Activated CD4-positive, alpha-beta memory T cell treated with anti-CD3 and anti-CD28 coated beads for 36 hours (primary cell): ENCODE data around the gene DENND1A. TPM values are rescaled to one million over a fixed set of nuclear protein-coding genes. Genes with fewer than 3 reads are reported as not detected.

Source experiments
- CTCF ChIA-PET: fragments of 350-600 bp; sonication (Branson Sonifier 250); formaldehyde crosslinking; loops from one replicate; lab custom pipeline; 2021; ENCODE audit warnings: antibody characterized with exemption, inconsistent platforms; lab: Charles Lee
- POLR2A ChIA-PET: fragments of 350-600 bp; sonication (Branson Sonifier 250); formaldehyde crosslinking; loops from one replicate; lab custom pipeline; 2021; ENCODE audit warnings: antibody characterized with exemption; lab: Charles Lee
- DNase-seq: peaks from one replicate; pipeline ENCODE4 v3.0.0-alpha.2; 2020
- H3K27ac Mint-ChIP-seq: one replicate; pipeline ENCODE4 v1.8.0; 2021; ENCODE audit warnings: mixed read lengths
- H3K27me3 Mint-ChIP-seq: one replicate; pipeline ENCODE4 v1.8.0; 2021; ENCODE audit warnings: mixed read lengths
- H3K36me3 Mint-ChIP-seq: one replicate; pipeline ENCODE4 v1.8.0; 2021; ENCODE audit warnings: mixed read lengths
- H3K4me1 Mint-ChIP-seq: one replicate; pipeline ENCODE4 v1.8.0; 2021; ENCODE audit warnings: low read depth, mixed read lengths
- H3K4me3 Mint-ChIP-seq: one replicate; pipeline ENCODE4 v1.8.0; 2021; ENCODE audit warnings: mild to moderate bottlenecking, mixed read lengths
- H3K9me3 Mint-ChIP-seq: one replicate; pipeline ENCODE4 v1.8.0; 2021; ENCODE audit warnings: mixed read lengths
- intact Hi-C: fragments of 100-400 bp; cut with micrococcal nuclease; formaldehyde crosslinking; loops from one replicate; pipeline ENCODE4 v1.15.1; 2023
- total RNA-seq, 2 experiments: library from RNA; stranded (reverse); gene quantifications; one replicate each; pipeline ENCODE4 v1.2.3, GENCODE V29; 2021

DENND1A gene
- total RNA-seq, 2 experiments from 2014 or later: 17.3 to 18.0 TPM

- Mint-ChIP-seq H3K27ac (no peak overlapping the region), H3K9me3 (no peaks in the 10 kb centered on the region), H3K36me3 (no peaks in the 10 kb centered on the region), H3K27me3 (no peaks in the 10 kb centered on the region), H3K4me3 (no peak overlapping the region), H3K4me1 (no peaks in the 10 kb centered on the region)
- no peak for DNase-seq
- intact Hi-C loops: no loop called here
- CTCF ChIA-PET: no interaction called here
- POLR2A ChIA-PET: no interaction called here
Measured at GRCh38 chr9:123522251-123522650, 407.7 kb downstream of the DENND1A start.

DNA sequence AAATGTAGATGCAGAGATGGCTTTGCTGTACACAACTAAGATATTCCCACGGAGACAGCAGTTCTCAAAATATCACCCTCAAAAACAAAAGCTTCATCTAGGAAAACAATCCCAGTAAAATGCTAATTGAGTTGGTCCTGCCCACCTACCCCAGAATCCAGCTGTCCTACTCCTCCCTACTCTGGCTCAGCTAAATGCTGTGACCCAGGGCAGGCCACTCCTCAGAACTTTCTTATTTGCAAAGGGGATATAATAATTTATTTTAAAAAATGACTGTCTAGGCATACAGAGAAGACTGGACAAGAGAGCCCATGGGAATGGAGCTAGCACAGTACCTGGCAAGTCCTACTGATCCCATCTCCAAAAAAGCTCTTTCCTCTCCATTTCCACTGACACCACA, 411.6 kb downstream of the DENND1A start:
- no peaks in the 10 kb centered on the region for H3K4me1 Mint-ChIP-seq
- CTCF ChIA-PET: no interaction called here
- no peak overlapping the region for H3K4me3 Mint-ChIP-seq
- POLR2A ChIA-PET: no interaction called here
- intact Hi-C loops: no loop called here
- no peak for DNase-seq
- H3K9me3 Mint-ChIP-seq: no peaks in the 10 kb centered on the region
- no peaks in the 10 kb centered on the region for H3K27me3 Mint-ChIP-seq
- no peaks in the 10 kb centered on the region for H3K36me3 Mint-ChIP-seq
- H3K27ac Mint-ChIP-seq: no peak overlapping the region

- Mint-ChIP-seq H3K4me3 (no peak overlapping the region), H3K9me3 (no peaks in the 10 kb centered on the region), H3K27me3 (no peaks in the 10 kb centered on the region), H3K36me3 (no peaks in the 10 kb centered on the region), H3K27ac (no peak overlapping the region), H3K4me1 (no peaks in the 10 kb centered on the region)
- CTCF ChIA-PET: no interaction called here
- DNase-seq: no peak
- intact Hi-C loops: no loop called here
- POLR2A ChIA-PET: no interaction called here
Measured at GRCh38 chr9:123517512-123517911, 412.4 kb downstream of the DENND1A start.

GRCh38 chr9:123514766-123515165, 415.2 kb downstream of the DENND1A start:
- Mint-ChIP-seq H3K27ac (no peak overlapping the region), H3K9me3 (no peaks in the 10 kb centered on the region), H3K27me3 (no peaks in the 10 kb centered on the region), H3K4me1 (no peaks in the 10 kb centered on the region), H3K36me3 (no peaks in the 10 kb centered on the region), H3K4me3 (no peak overlapping the region)
- POLR2A ChIA-PET: no interaction called here
- CTCF ChIA-PET: no interaction called here
- no peak for DNase-seq
- intact Hi-C loops: no loop called here

DNA sequence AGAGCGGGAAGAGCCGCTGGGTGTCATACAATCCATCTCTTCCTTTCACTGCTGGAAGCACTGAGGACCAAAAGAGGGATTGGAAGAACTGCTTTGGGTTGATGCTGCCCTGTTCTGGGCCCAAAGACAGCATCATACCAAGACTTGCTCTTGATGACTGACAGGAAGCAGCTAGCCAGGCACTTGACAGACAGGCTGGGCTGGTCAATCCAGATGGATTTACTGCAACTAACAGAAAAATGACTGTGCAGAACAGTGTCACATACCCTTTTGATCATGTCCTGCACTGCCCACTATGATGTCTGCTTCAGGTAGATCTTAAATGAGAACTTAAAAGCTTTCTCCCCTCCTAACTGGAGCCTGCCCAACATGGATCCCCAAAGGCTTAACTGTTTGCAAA, 416.4 kb downstream of the DENND1A start:
- H3K36me3 Mint-ChIP-seq: no peaks in the 10 kb centered on the region
- H3K27me3 Mint-ChIP-seq: no peaks in the 10 kb centered on the region
- no peaks in the 10 kb centered on the region for H3K4me1 Mint-ChIP-seq
- DNase-seq: no peak
- no peak overlapping the region for H3K27ac Mint-ChIP-seq
- intact Hi-C loops: no loop called here
- no peaks in the 10 kb centered on the region for H3K9me3 Mint-ChIP-seq
- ChIA-PET POLR2A (no interaction called here), CTCF (no interaction called here)
- no peak overlapping the region for H3K4me3 Mint-ChIP-seq

DNA sequence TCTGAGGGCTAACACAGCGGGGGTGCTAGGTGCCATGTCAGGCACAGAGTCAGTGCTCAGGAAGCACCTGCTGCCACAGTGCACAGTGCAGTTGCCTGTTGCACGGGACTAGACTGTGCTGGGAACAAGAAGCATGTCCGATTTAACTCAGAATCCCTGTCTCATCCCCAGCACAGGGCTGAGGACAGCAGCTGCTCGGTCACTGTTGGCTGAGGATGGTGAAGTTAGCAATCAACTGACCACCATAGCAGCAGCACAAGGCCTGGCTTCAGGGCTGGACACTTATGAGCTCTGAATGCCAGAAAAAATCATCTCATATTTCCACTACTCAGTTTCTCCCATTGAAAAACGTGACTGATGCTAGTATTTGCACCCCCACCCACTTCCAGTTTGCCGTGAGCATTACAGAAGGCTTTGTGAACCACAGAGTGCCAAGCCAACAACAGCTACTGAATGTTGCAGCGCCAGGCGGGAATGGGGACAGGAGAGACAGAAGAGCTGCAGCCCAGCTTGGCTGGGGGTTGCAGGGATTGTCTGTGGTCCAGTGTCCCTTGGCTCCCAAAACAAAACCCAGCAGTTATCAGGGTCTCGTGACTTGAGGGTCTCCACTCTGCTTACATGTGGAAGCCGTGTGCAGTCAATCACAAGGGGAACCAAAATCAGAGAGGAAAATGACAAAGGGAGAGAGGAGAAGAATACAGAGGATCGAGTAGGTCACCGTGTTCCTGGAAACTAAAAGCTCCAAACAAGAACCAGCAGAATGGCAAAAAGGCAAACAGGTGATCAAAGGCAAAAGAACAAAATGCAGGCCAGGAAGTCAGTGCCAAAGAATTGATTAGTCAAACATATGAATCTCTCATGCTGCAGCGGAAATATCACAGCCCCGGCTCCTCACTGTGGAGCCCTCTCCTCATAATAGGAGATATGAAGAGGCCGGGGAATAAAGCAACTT, 418.3 kb downstream of the DENND1A start:
- POLR2A ChIA-PET: no interaction called here
- H3K36me3 Mint-ChIP-seq: no peaks in the 10 kb centered on the region
- intact Hi-C loops: no loop called here
- H3K4me1 Mint-ChIP-seq: no peaks in the 10 kb centered on the region
- H3K9me3 Mint-ChIP-seq: no peaks in the 10 kb centered on the region
- H3K27me3 Mint-ChIP-seq: no peaks in the 10 kb centered on the region
- CTCF ChIA-PET: no interaction called here
- DNase-seq: no peak
- H3K4me3 Mint-ChIP-seq: no peak overlapping the region
- no peak overlapping the region for H3K27ac Mint-ChIP-seq

DNA sequence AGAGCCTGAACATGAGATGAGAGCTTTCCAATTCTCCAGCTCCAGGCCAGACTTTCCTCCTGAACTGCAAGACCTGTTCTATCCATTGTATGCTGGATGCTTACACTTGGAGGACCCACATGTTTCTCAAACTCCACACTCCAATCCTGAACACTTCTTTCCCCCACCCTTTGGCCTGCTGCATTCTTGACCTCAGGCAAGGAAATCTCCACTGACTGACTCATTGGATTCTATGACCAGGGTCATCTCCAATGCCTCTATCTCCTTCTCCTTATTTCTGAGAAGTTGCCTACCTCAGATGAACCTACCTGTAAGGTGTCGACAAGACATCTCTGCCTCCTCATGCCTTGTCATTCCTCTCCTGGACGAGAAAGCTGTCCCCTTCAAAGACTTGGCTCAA, 420.3 kb downstream of the DENND1A start:
- H3K36me3 Mint-ChIP-seq: no peaks in the 10 kb centered on the region
- H3K9me3 Mint-ChIP-seq: no peaks in the 10 kb centered on the region
- no peaks in the 10 kb centered on the region for H3K27me3 Mint-ChIP-seq
- no peak overlapping the region for H3K4me3 Mint-ChIP-seq
- H3K27ac Mint-ChIP-seq: no peak overlapping the region
- no peak for DNase-seq
- CTCF ChIA-PET: no interaction called here
- intact Hi-C loops: no loop called here
- POLR2A ChIA-PET: no interaction called here
- no peaks in the 10 kb centered on the region for H3K4me1 Mint-ChIP-seq

DNA sequence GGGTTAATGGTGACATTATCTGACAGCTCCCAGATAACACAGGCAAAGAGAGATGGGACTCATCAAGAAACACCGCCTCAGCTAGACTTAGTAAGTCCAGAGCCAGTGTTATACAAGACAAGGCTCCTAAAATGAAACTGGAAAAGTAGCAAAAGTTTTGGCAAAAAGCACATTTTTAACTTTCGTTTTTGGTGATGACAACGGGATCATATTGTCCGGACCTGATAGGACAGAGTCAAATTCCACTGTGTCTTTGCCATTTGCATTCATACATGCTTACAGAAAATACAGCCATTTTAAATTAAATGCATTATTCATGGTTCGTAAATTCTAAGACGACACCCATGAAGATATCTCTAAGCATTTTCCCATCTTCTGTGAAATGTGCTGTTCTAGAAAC, 421.9 kb downstream of the DENND1A start:
- ChIA-PET CTCF (no interaction called here), POLR2A (no interaction called here)
- no peaks in the 10 kb centered on the region for H3K27me3 Mint-ChIP-seq

DNA sequence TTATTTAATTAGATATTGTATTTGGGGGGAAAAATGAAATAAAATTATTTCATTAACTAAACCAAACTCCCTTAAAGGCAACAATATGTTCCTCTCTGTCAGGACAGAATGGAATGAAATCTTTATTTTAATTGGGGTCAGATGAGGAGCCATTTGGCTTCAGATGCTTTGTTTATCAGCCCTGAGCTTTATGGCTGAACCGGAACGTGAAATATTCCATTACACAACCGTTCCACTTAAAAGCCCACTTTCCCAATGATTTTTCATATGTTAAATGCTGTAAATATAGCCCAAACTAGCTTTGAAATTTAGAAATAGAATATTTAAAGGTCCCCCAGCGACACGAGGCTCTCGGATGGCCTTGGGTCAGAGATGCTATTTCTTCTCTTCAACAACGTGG, 424.4 kb downstream of the DENND1A start:
- Mint-ChIP-seq H3K9me3 (no peaks in the 10 kb centered on the region), H3K36me3 (no peaks in the 10 kb centered on the region), H3K27me3 (no peaks in the 10 kb centered on the region), H3K27ac (no peak overlapping the region), H3K4me3 (no peak overlapping the region), H3K4me1 (no peaks in the 10 kb centered on the region)
- DNase-seq: no peak
- POLR2A ChIA-PET: no interaction called here
- CTCF ChIA-PET: no interaction called here
- intact Hi-C loops: no loop called here

More for the DNA sequence above, 421.9 kb downstream of the DENND1A start:
- Mint-ChIP-seq H3K36me3 (no peaks in the 10 kb centered on the region), H3K27ac (no peak overlapping the region), H3K9me3 (no peaks in the 10 kb centered on the region), H3K4me1 (no peaks in the 10 kb centered on the region), H3K4me3 (no peak overlapping the region)
- intact Hi-C loops: no loop called here
- no peak for DNase-seq

GRCh38 chr9:123500336-123500735, 429.6 kb downstream of the DENND1A start:
- ChIA-PET POLR2A (no interaction called here), CTCF (no interaction called here)
- intact Hi-C loops: no loop called here
- H3K4me1 Mint-ChIP-seq: no peaks in the 10 kb centered on the region
- no peaks in the 10 kb centered on the region for H3K36me3 Mint-ChIP-seq
- DNase-seq: no peak
- H3K27ac Mint-ChIP-seq: no peak overlapping the region
- H3K27me3 Mint-ChIP-seq: no peaks in the 10 kb centered on the region
- no peaks in the 10 kb centered on the region for H3K9me3 Mint-ChIP-seq
- no peak overlapping the region for H3K4me3 Mint-ChIP-seq

DNA sequence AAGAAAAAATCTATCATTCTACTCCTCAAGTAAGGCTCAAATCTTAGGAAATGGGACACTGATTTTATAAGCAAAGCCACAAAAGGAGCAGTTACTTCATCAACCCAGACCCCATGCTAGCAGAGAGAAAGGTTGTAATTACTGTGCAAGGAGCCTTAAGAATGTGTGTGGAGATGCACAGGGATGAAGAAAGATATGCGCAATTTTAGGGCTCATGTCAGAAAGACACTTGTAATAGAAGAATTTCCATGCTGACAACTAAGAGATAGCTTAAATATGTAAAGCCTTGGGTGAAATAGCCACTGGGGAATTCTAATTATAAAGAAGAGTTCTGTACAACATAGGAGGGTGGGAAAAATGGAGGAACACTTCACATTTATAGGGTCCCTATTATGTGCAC, 432.1 kb downstream of the DENND1A start:
- no peak overlapping the region for H3K27ac Mint-ChIP-seq

DNA sequence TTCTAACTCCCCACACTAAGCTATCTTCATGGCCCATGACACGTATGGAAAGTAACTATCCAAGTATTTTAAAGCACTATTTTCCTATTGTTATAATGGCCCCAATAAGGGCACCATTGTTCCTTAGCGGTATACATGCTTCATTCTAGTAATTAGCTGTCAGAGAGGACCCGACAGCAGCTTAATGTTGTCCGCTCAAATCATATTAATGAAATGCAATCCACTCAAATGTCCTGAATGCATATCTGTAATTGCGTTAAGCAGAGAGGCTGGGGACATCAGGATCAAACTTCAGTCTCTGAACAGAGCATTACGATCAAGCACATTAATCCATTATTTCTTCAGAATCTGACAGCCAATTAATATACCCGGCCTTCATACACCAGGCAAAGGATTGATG, 434.2 kb downstream of the DENND1A start:
- POLR2A ChIA-PET: no interaction called here
- DNase-seq: no peak
- intact Hi-C loops: no loop called here
- H3K9me3 Mint-ChIP-seq: no peaks in the 10 kb centered on the region
- H3K36me3 Mint-ChIP-seq: no peaks in the 10 kb centered on the region
- no peaks in the 10 kb centered on the region for H3K4me1 Mint-ChIP-seq
- H3K27ac Mint-ChIP-seq: no peak overlapping the region
- CTCF ChIA-PET: no interaction called here
- no peaks in the 10 kb centered on the region for H3K27me3 Mint-ChIP-seq
- H3K4me3 Mint-ChIP-seq: no peak overlapping the region

More for the DNA sequence above, 432.1 kb downstream of the DENND1A start:
- ChIA-PET POLR2A (no interaction called here), CTCF (no interaction called here)
- H3K9me3 Mint-ChIP-seq: no peaks in the 10 kb centered on the region
- no peaks in the 10 kb centered on the region for H3K36me3 Mint-ChIP-seq
- no peak for DNase-seq
- intact Hi-C loops: no loop called here
- H3K4me1 Mint-ChIP-seq: no peaks in the 10 kb centered on the region
- no peak overlapping the region for H3K4me3 Mint-ChIP-seq
- no peaks in the 10 kb centered on the region for H3K27me3 Mint-ChIP-seq

GRCh38 chr9:123493627-123494026, 436.3 kb downstream of the DENND1A start:
- Mint-ChIP-seq H3K36me3 (no peaks in the 10 kb centered on the region), H3K4me1 (no peaks in the 10 kb centered on the region), H3K27me3 (no peaks in the 10 kb centered on the region), H3K9me3 (no peaks in the 10 kb centered on the region), H3K4me3 (no peak overlapping the region), H3K27ac (no peak overlapping the region)
- intact Hi-C loops: no loop called here
- POLR2A ChIA-PET: no interaction called here
- no peak for DNase-seq
- CTCF ChIA-PET: no interaction called here
